Adrenal gland (tissue), 12 donors: Measurements from ENCODE around the gene TELO2. TPM values are rescaled to one million over a fixed set of nuclear protein-coding genes. Genes with fewer than 3 reads are reported as not detected.

Experiments used
- DNase-seq, 7 donors: peaks; one replicate each; pipeline ENCODE4 v3.0.0-alpha.2; 2019 to 2020
- H3K27ac ChIP-seq, 5 donors: fragments of 200-600 bp; sonication (generic) in 4 of 5; 1 replicate in 3 of 5; 2 replicates in 2 of 5; pipeline versions ENCODE4 v1.5.1 to v1.8.0; 2016 to 2020; ENCODE audit warnings: mild to moderate bottlenecking in 1 of 5
- H3K27me3 ChIP-seq: fragments of 200-600 bp; 2 replicates; pipeline ENCODE4 v1.8.0; 2021
- H3K36me3 ChIP-seq, 2 donors: fragments of 200-600 bp; replicated peaks in 1 of 2; 1 replicate in 1 of 2; 2 replicates in 1 of 2; pipeline versions ENCODE4 v1.5.1 to v1.8.0; 2018 to 2022
- H3K4me1 ChIP-seq, 2 donors: fragments of 200-600 bp; replicated peaks in 1 of 2; 1 replicate in 1 of 2; 2 replicates in 1 of 2; pipeline versions ENCODE4 v1.5.1 to v1.8.0; 2018 to 2021
- H3K4me3 ChIP-seq, 4 donors: fragments of 200-600 bp; sonication (generic) in 3 of 4; one replicate each; pipeline ENCODE4 v1.5.1; 2016 to 2018
- H3K9me3 ChIP-seq, 3 donors: fragments of 200-600 bp; sonication (generic) in 1 of 3; replicated peaks in 1 of 3; 1 replicate in 2 of 3; 2 replicates in 1 of 3; pipeline versions ENCODE4 v1.5.1 to v1.8.0; 2016 to 2021
- POLR2A ChIP-seq, 2 donors: fragments of 450-650 bp; IDR thresholded peaks; one replicate each; pipeline ENCODE4 v1.6.1; 2017; ENCODE audit warnings: antibody characterized with exemption in 2 of 2, mild to moderate bottlenecking in 2 of 2, moderate library complexity in 1 of 2
- WGBS, 4 donors: extraction: QIAGEN DNeasy Blood & Tissue Kit in 2 of 4; methylation state at CpG; one replicate each; pipeline versions ENCODE4 v1.1.5 to v1.1.7; 2013 to 2017; 5-methylcytosine and 5-hydroxymethylcytosine counted together
- intact Hi-C, 2 donors: fragments of 100-400 bp; cut with DNase I; formaldehyde crosslinking; loops; one replicate each; pipeline versions ENCODE4 v1.14.1 to v1.15.0; 2022 to 2023
- polyA plus RNA-seq, 3 donors: library from polyadenylated mRNA; stranded (reverse); fragments of 200-250 nt in 2 of 3; fragments of 350-450 nt in 1 of 3; fragmentation: Illumina TruSeq in 1 of 3; extraction: RNeasy Lipid Tissue Mini Kit (QIAGEN cat#74804) in 1 of 3; gene quantifications; one replicate each; pipeline ENCODE4 v1.2.3, GENCODE V29; 2013 to 2014
- total RNA-seq, 9 donors: library from RNA; depleted of rRNA in 4 of 9; stranded (reverse); fragments of >200 nt in 4 of 9; fragments of 120-200 nt in 1 of 9; fragmentation: NEBNext Ultra II Directional in 1 of 9; extraction: Animal tissue kit (Norgen Biotek cat#: 25700) in 1 of 9; gene quantifications; one replicate each; pipeline versions ENCODE4 v1.1.0 to v1.2.4, GENCODE V29; 2013 to 2023
- TF ChIP-seq, protein P1 (sequence below), 6 experiments: fragments of 450-650 bp in 4 of 6; fragments of 200-600 bp in 2 of 6; sonication (generic) in 1 of 6; IDR thresholded peaks; 1 replicate in 5 of 6; 2 replicates in 1 of 6; pipeline versions ENCODE4 v1.5.1 to v1.8.0; 2016 to 2021; ENCODE audit warnings: antibody characterized with exemption in 6 of 6, mild to moderate bottlenecking in 2 of 6, moderate library complexity in 1 of 6
- donor health status: healthy with polysubstance abuse.
- donor health status: Bipolar disorder and iron deficiency.
- donor health status: DM: yes; HTN: yes; CAD: no.
- donor health status: DM: no; HTN: no; CAD: no.
- donor health status: DM: no; HTN: no; CAD: no.
- donor health status: DM: yes; HTN: yes; CAD: no.

TELO2 gene
- total and polyA plus RNA-seq, 12 donors: 1.3 to 173 (median 23.7) TPM

DNA sequence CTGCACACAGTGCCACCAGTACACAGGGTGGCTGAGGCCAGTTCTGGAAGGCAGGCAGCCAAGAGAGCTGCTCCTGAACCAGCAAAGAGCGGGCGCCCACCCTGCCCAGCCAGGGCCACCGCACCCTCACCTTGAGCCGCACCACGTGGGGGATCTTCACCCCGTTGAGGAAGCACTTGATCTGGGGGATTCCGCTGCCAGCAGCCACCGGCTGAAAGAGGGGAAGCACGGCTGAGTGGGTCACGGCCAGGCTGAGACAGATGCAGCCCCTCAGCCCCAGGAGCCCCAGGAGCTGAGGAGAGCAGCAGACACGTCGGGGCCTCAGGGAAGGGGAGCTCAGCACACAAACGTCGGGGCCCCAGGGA, 34.2 kb upstream of the TELO2 start:
- H3K4me3 ChIP-seq: no peak overlapping the region
- TF ChIP-seq POLR2A (IDR thresholded peaks at IDR 0.05): no peak
- TF ChIP-seq, protein P1, sequence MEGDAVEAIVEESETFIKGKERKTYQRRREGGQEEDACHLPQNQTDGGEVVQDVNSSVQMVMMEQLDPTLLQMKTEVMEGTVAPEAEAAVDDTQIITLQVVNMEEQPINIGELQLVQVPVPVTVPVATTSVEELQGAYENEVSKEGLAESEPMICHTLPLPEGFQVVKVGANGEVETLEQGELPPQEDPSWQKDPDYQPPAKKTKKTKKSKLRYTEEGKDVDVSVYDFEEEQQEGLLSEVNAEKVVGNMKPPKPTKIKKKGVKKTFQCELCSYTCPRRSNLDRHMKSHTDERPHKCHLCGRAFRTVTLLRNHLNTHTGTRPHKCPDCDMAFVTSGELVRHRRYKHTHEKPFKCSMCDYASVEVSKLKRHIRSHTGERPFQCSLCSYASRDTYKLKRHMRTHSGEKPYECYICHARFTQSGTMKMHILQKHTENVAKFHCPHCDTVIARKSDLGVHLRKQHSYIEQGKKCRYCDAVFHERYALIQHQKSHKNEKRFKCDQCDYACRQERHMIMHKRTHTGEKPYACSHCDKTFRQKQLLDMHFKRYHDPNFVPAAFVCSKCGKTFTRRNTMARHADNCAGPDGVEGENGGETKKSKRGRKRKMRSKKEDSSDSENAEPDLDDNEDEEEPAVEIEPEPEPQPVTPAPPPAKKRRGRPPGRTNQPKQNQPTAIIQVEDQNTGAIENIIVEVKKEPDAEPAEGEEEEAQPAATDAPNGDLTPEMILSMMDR (IDR thresholded peaks at IDR 0.05): no peak
- no peak overlapping the region for H3K27ac ChIP-seq
- H3K4me1 ChIP-seq: peaks cover 0 to 8% of the 10 kb centered on the region in 2 donors
- no peaks in the 10 kb centered on the region for H3K27me3 ChIP-seq
- 68 to 78% (median 74%) methylated on average over 13 to 14 of the region's 14 CpGs; no CpG with 5 or more reads in 1 of the 4 donors for WGBS, 4 donors
- H3K36me3 ChIP-seq: peaks cover 0 to 63% of the 10 kb centered on the region in 2 donors
- H3K9me3 ChIP-seq: no peaks in the 10 kb centered on the region
- DNase-seq: no peak
- intact Hi-C loops: no loop called here

DNA sequence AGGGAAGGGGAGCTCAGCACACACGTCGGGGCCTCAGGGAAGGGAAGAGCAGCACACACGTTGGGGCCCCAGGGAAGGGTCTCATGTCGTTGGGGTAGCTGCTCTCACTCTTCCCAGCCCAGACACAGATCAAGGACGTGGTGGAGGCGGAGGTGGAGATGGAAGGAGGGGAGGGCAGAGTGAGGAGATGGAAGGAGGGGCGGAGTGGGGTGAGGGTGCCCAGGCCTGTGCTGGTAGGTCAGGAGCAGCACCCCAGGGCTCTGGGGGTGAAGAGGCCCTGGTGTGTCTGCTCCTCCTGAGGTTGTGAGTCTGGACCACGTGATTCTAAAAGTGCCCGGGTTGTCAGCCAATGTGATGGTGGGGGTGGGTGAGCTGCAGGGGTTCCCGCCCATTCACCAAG, 33.2 kb upstream of the TELO2 start:
- peaks cover 0 to 8% of the 10 kb centered on the region in 2 donors for H3K4me1 ChIP-seq
- no peaks in the 10 kb centered on the region for H3K27me3 ChIP-seq
- no peak for TF ChIP-seq POLR2A (IDR thresholded peaks at IDR 0.05)
- TF ChIP-seq, protein P1 (IDR thresholded peaks at IDR 0.05): no peak
- no peak overlapping the region for H3K27ac ChIP-seq
- H3K4me3 ChIP-seq: no peak overlapping the region
- intact Hi-C loops: no loop called here
- peaks cover 0 to 53% of the 10 kb centered on the region in 2 donors for H3K36me3 ChIP-seq
- DNase-seq: no peak
- no peaks in the 10 kb centered on the region for H3K9me3 ChIP-seq
- WGBS, 4 donors: 75 to 81% (median 77%) methylated on average over 9 to 10 of the region's 10 CpGs

GRCh38 chr16:1460602-1461138, 32.5 kb upstream of the TELO2 start:
- H3K27ac ChIP-seq: peak overlapping the region in 3 of 5 donors; percentile 10 to 74 (median 34)
- peaks cover 0 to 46% of the 10 kb centered on the region in 2 donors for H3K36me3 ChIP-seq
- H3K4me3 ChIP-seq: no peak overlapping the region
- WGBS, 4 donors: 66 to 90% (median 70%) methylated on average over 2 to 30 of the region's 30 CpGs
- DNase-seq: peak; percentile 55 to 77 (median 70)
- no peak for TF ChIP-seq POLR2A (IDR thresholded peaks at IDR 0.05)
- TF ChIP-seq, protein P1 (IDR thresholded peaks at IDR 0.05): no peak
- no peaks in the 10 kb centered on the region for H3K27me3 ChIP-seq
- peaks cover 0 to 8% of the 10 kb centered on the region in 2 donors for H3K4me1 ChIP-seq
- H3K9me3 ChIP-seq: no peaks in the 10 kb centered on the region
- intact Hi-C loops: no loop called here

GRCh38 chr16:1461146-1461545, 32.0 kb upstream of the TELO2 start:
- 57 to 79% (median 61%) methylated on average over 5 to 24 of the region's 24 CpGs for WGBS, 4 donors
- intact Hi-C loops: no loop called here
- DNase-seq: peak in 6 of 7 donors; percentile 43 to 85 (median 59)
- Histone ChIP-seq H3K4me3 (no peak overlapping the region), H3K27ac (peak overlapping the region in 3 of 5 donors; percentile 10 to 74 (median 34)), H3K36me3 (peaks cover 0 to 42% of the 10 kb centered on the region in 2 donors), H3K27me3 (no peaks in the 10 kb centered on the region), H3K4me1 (peaks cover 0 to 8% of the 10 kb centered on the region in 2 donors), H3K9me3 (no peaks in the 10 kb centered on the region)
- TF ChIP-seq POLR2A (IDR thresholded peaks at IDR 0.05): no peak
- TF ChIP-seq, protein P1 (IDR thresholded peaks at IDR 0.05): no peak
